Stimulated activated CD8-positive, alpha-beta memory T cell treated with anti-CD3 and anti-CD28 coated beads, Interleukin-15, amount 100 ng/mL, for 1 hour (primary cell): ENCODE data around the gene TMEM190.

Experiments used
- DNase-seq: peaks from one replicate; pipeline ENCODE4 v3.0.0-alpha.2; 2020; ENCODE audit warnings: low read depth

Gene TMEM190

GRCh38 chr19:55352040-55352439 is 24.6 kb upstream of the TMEM190 start:
- DNase-seq: no peak

GRCh38 chr19:55352549-55353145 is 24.0 kb upstream of the TMEM190 start:
- DNase-seq: no peak

GRCh38 chr19:55353356-55353802 is 23.2 kb upstream of the TMEM190 start:
- no peak for DNase-seq

GRCh38 chr19:55353803-55354697 is 22.6 kb upstream of the TMEM190 start:
- DNase-seq: peak; percentile 34

- DNase-seq: no peak
These were observed 21.9 kb upstream of the TMEM190 start, which contains the start of gene COX6B2 for GRCh38 chr19:55354698-55355212. Gene COX6B2 (minus strand): TSS chr19:55354719. CDS start chr19:55354521, 198 bp downstream.

GRCh38 chr19:55355213-55355821 is 21.3 kb upstream of the TMEM190 start:
- no peak for DNase-seq

GRCh38 chr19:55358493-55358892 is 18.1 kb upstream of the TMEM190 start:
- DNase-seq: no peak

- no peak for DNase-seq
These were observed 17.4 kb upstream of the TMEM190 start for GRCh38 chr19:55358943-55359908.

- DNase-seq: no peak
These were observed 15.7 kb upstream of the TMEM190 start for GRCh38 chr19:55360902-55361301.

- no peak for DNase-seq
These were observed 14.2 kb upstream of the TMEM190 start for GRCh38 chr19:55362174-55362989.

- DNase-seq: no peak
These were observed 13.5 kb upstream of the TMEM190 start, which contains the start of gene GARIN5B for GRCh38 chr19:55362990-55363716. Gene GARIN5B (minus strand): TSS chr19:55363260. CDS start chr19:55363066, 194 bp downstream.

GRCh38 chr19:55365245-55365644 is 11.4 kb upstream of the TMEM190 start:
- DNase-seq: no peak

- no peak for DNase-seq
These were observed 10.7 kb upstream of the TMEM190 start for GRCh38 chr19:55365964-55366363.

- no peak for DNase-seq
These were observed 9.8 kb upstream of the TMEM190 start for GRCh38 chr19:55366790-55367189.

GRCh38 chr19:55368106-55368505 is 8.5 kb upstream of the TMEM190 start:
- no peak for DNase-seq

- DNase-seq: no peak
These were observed 7.7 kb upstream of the TMEM190 start for GRCh38 chr19:55368701-55369563.

- no peak for DNase-seq
These were observed 6.8 kb upstream of the TMEM190 start for GRCh38 chr19:55369653-55370304.

- DNase-seq: no peak
These were observed 6.2 kb upstream of the TMEM190 start, which contains the start of gene IL11 for GRCh38 chr19:55370305-55370988. Gene IL11 (minus strand): TSS chr19:55370463. CDS start chr19:55370310, 153 bp downstream.
